ENCODE measurements around the gene SP2.

The SP2 gene

DNA sequence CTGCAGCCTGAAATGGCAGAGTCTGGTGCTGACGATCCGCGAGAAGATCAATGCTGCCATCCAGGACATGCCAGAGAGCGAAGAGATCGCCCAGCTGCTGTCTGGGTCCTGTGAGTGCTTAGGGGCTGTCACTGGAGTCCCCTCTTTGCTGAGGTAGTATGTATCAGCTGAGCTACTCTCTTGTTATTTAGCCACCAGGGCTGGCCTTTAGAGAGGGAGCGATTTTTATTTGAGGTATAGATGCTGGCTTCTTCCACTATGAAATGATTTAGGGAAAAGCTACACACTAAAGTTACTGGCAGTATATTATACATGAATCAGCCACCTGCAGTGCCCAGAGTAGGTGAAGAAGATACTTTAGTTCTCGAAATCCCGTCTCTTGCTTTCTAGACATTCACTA is 77.5 kb downstream of the SP2 start:
- DNase-seq (ENCODE audit: low read depth, low spot score), result no peak

DNA sequence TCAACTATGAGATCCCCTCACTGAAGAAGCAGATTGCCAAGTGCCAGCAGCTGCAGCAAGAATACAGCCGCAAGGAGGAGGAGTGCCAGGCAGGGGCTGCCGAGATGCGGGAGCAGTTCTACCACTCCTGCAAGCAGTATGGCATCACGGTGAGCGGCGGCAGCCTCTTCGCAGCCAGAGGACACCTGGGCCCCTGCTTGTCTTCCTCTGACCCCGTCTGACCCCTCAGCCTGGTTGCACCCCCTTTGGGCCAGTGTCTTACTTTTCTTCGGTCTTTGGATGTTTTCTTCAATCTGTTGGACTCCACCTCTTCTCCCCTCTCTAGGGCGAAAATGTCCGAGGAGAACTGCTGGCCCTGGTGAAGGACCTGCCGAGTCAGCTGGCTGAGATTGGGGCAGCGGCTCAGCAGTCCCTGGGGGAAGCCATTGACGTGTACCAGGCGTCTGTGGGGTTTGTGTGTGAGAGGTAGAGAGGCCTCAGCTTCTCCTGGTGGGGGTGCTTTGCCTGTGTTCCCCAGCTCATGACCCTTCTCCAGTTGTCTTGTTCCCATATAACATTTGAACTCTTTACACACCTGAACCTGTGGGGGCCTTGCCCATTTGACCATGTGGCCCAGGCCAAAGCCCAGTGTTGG is 79.3 kb downstream of the SP2 start:
- no peak for DNase-seq (ENCODE audit: low read depth, low spot score)

DNA sequence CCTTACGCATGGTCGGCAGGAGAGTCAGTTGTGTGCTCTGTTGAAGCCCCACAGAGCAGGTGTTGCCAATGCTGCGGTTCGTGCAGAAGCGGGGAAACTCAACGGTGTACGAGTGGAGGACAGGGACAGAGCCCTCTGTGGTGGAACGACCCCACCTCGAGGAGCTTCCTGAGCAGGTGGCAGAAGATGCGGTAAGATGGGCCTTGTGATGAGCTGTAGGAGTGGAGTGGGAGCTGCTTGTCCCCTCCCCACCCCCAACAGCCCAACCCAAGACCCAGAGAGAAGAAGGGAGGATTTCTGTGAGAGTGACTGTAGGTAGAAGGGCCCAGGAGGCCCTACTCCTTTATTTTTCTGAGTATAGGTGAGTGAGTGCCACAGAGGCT is 79.8 kb downstream of the SP2 start:
- DNase-seq (ENCODE audit: low read depth, low spot score), result no peak

DNA sequence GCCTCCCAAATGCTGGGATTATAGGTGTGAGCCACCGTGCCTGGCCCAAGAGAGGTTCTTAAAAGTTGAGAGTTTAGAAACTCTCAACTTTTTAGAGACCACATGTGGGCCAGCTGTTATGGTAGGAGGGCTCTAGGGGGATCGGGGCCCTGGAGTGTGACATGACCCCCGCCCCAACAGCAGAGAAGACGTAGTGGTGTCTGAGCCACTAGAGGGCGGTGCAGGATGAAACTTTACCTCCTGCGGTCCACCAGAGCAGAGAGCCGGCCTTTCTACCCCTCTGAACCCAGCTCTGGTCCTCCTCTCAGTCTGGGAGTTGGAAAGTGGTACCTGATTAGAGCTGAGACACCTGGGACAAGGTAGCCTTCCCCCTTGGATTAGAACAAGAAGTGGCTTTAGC is 82.3 kb downstream of the SP2 start:
- DNase-seq (ENCODE audit: low read depth, low spot score), result no peak

Data from activated CD4-positive, CD25-positive, alpha-beta regulatory T cell treated with anti-CD3 and anti-CD28 coated beads, Interleukin-2, amount 50 U/mL, for 16 hours (primary cell).